GM18511 (cell line): Measurements from ENCODE around the gene IFNGR2.
A peak's percentile ranks its signal among the peaks of the same experiment; 100 is the strongest.
"Not testable (repeated sequence)": the region's sequence is repeated elsewhere in the genome, so short reads cannot be mapped to it uniquely, and the experiment has no call there.

Source experiments
- ATAC-seq: cut with Tn5 transposase; IDR thresholded peaks from one replicate; pipeline ENCODE4 v1.9.1; 2021; ENCODE audit warnings: mild to moderate bottlenecking, moderate library complexity; ENCODE audit not compliant: unreplicated experiment

IFNGR2 gene

DNA sequence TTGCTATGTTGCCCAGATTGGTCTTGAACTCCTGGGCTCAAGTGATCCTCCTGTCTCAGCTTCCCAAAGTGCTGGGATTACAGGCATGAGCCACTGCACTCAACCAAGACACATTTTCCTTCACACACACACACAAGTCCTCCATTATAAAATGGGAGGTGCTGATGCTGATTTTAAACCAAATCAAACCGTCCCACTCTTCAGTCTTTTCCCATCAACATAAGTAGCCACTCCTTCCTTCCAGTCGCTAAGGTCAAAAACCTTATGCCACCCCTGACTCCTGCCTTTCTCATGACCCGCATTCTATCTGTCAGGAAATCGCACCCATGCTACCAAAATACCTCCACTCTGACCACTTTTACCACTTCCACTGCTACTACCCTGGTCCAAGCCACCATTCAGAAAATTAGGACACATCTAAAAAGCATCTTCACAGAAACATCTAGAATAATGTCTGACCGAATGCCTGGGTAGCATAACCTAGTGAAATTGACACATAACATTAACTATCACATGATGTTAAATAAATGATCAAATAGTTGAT lies 28.0 kb upstream of the IFNGR2 start:
- peak; percentile 9 for ATAC-seq

- ATAC-seq = no peak
Measured at GRCh38 chr21:33377221-33377920, 25.8 kb upstream of the IFNGR2 start.

DNA sequence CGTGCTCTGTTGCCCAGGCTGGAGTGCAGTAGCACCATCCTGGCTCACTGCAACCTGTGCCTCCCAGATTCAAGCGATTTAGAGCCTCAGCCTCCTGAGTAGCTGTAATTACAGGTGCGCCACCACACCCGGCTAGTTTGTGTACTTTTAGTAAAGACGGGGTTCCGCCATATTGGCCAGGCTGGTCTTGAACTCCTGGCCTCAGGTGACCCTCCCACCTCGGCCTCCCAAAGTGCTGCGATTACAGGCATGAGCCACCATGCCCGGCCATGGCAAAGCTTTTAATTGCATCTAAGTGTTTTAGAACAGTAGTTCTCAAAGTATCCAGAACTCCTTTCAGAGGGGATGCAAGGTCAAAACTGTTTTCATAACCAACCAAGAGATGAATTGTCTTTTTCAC lies 25.1 kb upstream of the IFNGR2 start:
- no peak for ATAC-seq

DNA sequence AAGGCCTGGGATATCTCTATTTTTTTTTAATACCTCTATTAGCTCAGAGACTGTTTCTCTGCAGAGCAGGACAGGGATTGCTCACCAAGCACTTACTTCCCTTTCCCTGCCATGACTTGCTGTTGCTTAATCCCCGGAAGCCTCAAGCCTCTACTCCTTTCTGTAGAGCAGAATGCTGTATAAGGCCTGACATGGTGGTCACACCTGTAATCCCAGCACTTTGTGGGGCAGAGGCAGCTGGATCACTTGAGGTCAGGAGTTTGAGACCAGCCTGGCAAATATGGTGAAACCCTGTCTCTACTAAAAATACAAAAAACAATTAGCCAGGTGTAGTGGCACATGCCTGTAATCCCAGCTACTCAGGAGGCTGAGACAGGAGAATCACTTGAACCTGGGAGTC lies 23.3 kb upstream of the IFNGR2 start:
- not testable (repeated sequence) for ATAC-seq

GRCh38 chr21:33380483-33380998 lies 22.7 kb upstream of the IFNGR2 start:
- peak; percentile 55 for ATAC-seq

GRCh38 chr21:33381381-33381780 lies 21.8 kb upstream of the IFNGR2 start:
- not testable (repeated sequence) for ATAC-seq

GRCh38 chr21:33383056-33383888 lies 19.9 kb upstream of the IFNGR2 start:
- ATAC-seq = peak; percentile 86

GRCh38 chr21:33384841-33385331 lies 18.3 kb upstream of the IFNGR2 start:
- ATAC-seq = no peak

- no peak for ATAC-seq
Measured at GRCh38 chr21:33386222-33386784, 16.9 kb upstream of the IFNGR2 start.

GRCh38 chr21:33387294-33387693 lies 15.9 kb upstream of the IFNGR2 start:
- ATAC-seq = no peak

GRCh38 chr21:33388188-33388587 lies 15.0 kb upstream of the IFNGR2 start:
- no peak for ATAC-seq

- ATAC-seq = no peak
Measured at GRCh38 chr21:33390479-33390878, 12.7 kb upstream of the IFNGR2 start.

- no peak for ATAC-seq
Measured at GRCh38 chr21:33391656-33392055, 11.6 kb upstream of the IFNGR2 start.

DNA sequence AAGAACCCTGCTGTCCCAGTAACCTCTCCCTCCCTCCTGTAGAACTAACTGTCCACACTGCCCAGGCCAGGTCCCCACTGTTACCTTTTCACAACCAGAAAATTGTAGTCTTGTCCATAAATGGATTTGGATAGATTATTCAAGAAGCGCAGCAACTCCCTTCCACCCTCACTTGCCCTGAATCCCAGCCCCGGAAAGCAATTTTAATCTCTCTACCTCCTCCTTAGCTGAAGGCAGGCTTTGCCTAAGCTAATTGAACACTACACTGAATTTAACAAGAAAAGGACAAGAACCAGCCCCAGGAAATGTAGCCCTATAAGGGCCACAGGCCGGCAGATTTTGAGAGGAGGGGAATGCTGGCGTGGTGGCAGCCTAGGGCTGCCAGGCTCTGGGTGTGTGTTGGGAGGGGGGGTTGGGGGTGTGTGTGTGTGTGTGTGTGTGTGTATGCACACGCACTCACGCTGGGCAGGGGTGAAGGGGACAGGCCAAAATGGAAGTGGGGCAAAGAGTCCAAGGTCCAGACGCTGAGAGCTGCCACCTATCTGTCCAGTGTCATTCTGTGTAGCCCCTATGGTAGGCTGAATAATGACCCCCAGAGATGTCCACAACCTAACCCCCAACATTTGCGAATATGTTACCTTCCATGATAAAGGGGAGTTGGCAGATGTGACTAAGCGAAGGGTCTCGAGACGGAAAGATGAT lies 10.8 kb upstream of the IFNGR2 start:
- ATAC-seq = no peak

GRCh38 chr21:33393348-33393747 lies 9.9 kb upstream of the IFNGR2 start:
- ATAC-seq = no peak

DNA sequence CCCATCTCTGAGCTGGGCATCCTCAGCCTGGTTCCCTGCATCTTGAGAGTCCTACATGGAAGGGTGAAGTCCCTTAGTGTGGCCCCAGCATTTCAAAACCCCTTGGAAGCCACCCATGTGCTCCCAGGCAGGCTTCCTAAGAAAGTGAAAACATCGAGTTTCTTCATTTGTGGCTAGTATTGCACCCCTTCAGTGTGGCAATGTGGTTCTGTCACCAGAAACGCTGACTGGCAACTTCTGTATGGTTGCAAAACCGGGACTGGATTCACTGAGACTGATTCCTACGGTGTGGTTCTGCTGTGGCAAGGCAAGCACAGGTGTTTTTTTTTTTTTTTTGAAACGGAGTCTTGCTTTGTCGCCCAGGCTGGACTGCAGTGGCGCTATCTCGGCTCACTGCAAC lies 9.0 kb upstream of the IFNGR2 start:
- no peak for ATAC-seq

DNA sequence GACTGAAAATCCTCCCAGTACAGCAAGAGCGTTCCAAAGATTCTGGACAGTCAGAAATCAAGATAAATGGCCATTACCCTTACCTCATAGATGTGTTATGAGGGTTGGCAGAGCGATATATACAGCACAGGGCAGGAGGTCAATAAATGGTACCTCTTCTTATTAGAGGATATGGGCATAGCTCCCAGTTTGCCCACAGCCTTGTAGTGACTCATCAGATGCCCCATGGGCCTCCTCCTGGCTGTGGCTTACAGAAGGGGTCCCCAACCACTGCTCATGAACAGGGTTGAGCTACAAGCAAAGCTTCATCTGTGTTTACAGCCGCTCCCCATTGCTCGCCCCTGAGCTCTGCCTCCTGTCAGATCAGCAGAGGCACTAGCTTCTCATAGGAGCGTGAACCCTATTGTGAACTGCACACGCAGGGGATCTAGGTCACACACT lies 7.3 kb upstream of the IFNGR2 start:
- ATAC-seq = no peak

DNA sequence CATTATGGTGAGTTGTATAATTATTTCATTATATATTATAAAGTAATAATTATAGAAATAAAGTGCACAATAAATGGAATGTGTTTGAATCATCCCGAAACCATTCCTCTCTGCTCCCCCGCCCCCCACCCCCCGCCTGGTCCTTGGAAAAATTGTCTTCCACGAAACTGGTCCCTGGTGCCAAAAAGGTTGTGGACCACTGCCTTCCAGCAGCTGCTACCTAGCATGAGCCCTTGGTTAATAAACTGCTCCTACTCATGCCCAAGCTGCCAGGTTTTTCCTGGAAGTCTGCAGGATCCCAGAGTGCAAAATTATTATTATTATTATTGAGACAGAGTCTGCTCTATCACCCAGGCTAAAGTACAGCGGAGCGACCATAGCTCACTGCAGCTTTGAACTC lies 6.8 kb upstream of the IFNGR2 start:
- ATAC-seq = no peak

DNA sequence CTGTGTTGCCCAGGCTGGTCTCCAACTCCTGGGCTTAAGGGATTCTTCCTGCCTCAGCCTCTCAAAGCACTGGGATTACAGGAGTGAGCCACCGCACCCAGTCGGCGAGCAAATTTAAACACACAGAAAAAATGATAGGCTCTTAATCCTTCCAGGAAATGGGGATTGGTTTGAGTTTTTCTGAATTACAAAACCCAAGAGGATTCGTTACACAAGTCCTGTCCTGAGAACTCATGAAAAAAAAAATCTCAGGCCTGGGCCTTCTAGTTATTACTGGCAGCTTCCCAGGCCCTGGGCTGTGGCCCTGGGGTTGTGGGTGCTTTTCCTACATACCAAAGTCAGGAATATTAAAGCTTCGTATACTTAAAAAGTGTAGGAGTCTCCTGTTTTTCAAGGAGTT lies 6.3 kb upstream of the IFNGR2 start:
- ATAC-seq = no peak

DNA sequence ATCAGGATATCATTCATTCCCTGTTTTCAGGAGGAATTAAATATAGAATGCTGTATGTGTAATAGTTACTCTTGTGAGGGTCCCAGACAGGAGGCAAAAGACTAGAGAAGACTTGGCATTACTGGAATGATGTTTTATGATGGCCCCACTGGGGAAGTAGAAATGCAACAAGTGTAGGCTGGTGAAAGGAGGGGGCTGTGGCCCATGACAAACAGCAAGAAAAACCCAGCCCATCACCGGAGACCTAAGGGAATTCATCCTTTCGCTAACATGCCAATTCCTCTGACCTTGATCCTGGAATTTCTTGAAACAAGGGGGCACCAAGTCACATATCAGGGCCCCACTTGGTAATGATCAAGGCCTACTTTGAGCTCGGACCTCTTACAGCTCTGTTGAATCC lies 5.5 kb upstream of the IFNGR2 start:
- ATAC-seq = no peak

GRCh38 chr21:33398361-33398760 lies 4.9 kb upstream of the IFNGR2 start:
- ATAC-seq = no peak
